Glutamatergic neuron (in vitro differentiated cells): Measurements from ENCODE around the gene GPR150. TPM values are rescaled to one million over a fixed set of nuclear protein-coding genes. Genes with fewer than 3 reads are reported as not detected.

Experiments
- DNase-seq: peaks from one replicate; pipeline ENCODE4 v3.0.0; 2022
- H3K27ac Mint-ChIP-seq: one replicate; pipeline ENCODE4 v1.8.0; 2020; ENCODE audit warnings: mild to moderate bottlenecking, mixed read lengths, inconsistent platforms; ENCODE audit not compliant: unreplicated experiment
- H3K27me3 Mint-ChIP-seq: one replicate; pipeline ENCODE4 v1.8.0; 2020; ENCODE audit warnings: mild to moderate bottlenecking, moderate library complexity, mixed read lengths, inconsistent platforms; ENCODE audit not compliant: unreplicated experiment
- H3K36me3 Mint-ChIP-seq: one replicate; pipeline ENCODE4 v1.8.0; 2020; ENCODE audit warnings: mild to moderate bottlenecking, mixed read lengths, inconsistent platforms; ENCODE audit not compliant: unreplicated experiment
- H3K4me1 Mint-ChIP-seq: one replicate; pipeline ENCODE4 v1.8.0; 2020; ENCODE audit warnings: mild to moderate bottlenecking, low read depth, mixed read lengths, inconsistent platforms; ENCODE audit not compliant: unreplicated experiment
- H3K4me3 Mint-ChIP-seq: one replicate; pipeline ENCODE4 v1.8.0; 2020; ENCODE audit warnings: mild to moderate bottlenecking, mixed read lengths, inconsistent platforms; ENCODE audit not compliant: unreplicated experiment
- H3K9me3 Mint-ChIP-seq: one replicate; pipeline ENCODE4 v1.8.0; 2020; ENCODE audit warnings: mild to moderate bottlenecking, moderate library complexity, mixed read lengths, inconsistent platforms; ENCODE audit not compliant: unreplicated experiment
- total RNA-seq: library from RNA; stranded (reverse); fragmentation: NEBNext Ultra II Directional; extraction: Animal tissue kit (Norgen Biotek cat#: 25700); gene quantifications from one replicate; pipeline ENCODE4 v1.2.1, GENCODE V29; 2021; ENCODE audit not compliant: unreplicated experiment
- TF ChIP-seq, protein P1 (sequence below): fragments of 200-600 bp; sonication (generic); IDR thresholded peaks from one replicate; pipeline ENCODE4 v1.5.0; 2021; ENCODE audit not compliant: partially characterized antibody, unreplicated experiment

Gene GPR150
- total RNA-seq, 1 donor from 2014 or later: not detected

GRCh38 chr5:95606419-95606818, 13.5 kb upstream of the GPR150 start:
- H3K9me3 Mint-ChIP-seq: no peaks in the 10 kb centered on the region
- no peaks in the 10 kb centered on the region for H3K36me3 Mint-ChIP-seq
- no peaks in the 10 kb centered on the region for H3K4me1 Mint-ChIP-seq
- DNase-seq: no peak
- TF ChIP-seq, protein P1, sequence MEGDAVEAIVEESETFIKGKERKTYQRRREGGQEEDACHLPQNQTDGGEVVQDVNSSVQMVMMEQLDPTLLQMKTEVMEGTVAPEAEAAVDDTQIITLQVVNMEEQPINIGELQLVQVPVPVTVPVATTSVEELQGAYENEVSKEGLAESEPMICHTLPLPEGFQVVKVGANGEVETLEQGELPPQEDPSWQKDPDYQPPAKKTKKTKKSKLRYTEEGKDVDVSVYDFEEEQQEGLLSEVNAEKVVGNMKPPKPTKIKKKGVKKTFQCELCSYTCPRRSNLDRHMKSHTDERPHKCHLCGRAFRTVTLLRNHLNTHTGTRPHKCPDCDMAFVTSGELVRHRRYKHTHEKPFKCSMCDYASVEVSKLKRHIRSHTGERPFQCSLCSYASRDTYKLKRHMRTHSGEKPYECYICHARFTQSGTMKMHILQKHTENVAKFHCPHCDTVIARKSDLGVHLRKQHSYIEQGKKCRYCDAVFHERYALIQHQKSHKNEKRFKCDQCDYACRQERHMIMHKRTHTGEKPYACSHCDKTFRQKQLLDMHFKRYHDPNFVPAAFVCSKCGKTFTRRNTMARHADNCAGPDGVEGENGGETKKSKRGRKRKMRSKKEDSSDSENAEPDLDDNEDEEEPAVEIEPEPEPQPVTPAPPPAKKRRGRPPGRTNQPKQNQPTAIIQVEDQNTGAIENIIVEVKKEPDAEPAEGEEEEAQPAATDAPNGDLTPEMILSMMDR: no peak
- no peak overlapping the region for H3K27ac Mint-ChIP-seq
- no peaks in the 10 kb centered on the region for H3K27me3 Mint-ChIP-seq
- no peak overlapping the region for H3K4me3 Mint-ChIP-seq

- DNase-seq: no peak
- H3K27me3 Mint-ChIP-seq: peaks cover 2% of the 10 kb centered on the region
- H3K4me1 Mint-ChIP-seq: no peaks in the 10 kb centered on the region
- no peak overlapping the region for H3K4me3 Mint-ChIP-seq
- H3K9me3 Mint-ChIP-seq: peaks cover 1% of the 10 kb centered on the region
- TF ChIP-seq, protein P1: no peak
- H3K36me3 Mint-ChIP-seq: no peaks in the 10 kb centered on the region
- H3K27ac Mint-ChIP-seq: no peak overlapping the region
These were observed 10.2 kb upstream of the GPR150 start for GRCh38 chr5:95609711-95610110.

GRCh38 chr5:95610546-95610945, 9.3 kb upstream of the GPR150 start:
- Mint-ChIP-seq H3K9me3 (peaks cover 1% of the 10 kb centered on the region), H3K27me3 (peaks cover 2% of the 10 kb centered on the region), H3K4me1 (no peaks in the 10 kb centered on the region), H3K27ac (no peak overlapping the region), H3K4me3 (no peak overlapping the region), H3K36me3 (no peaks in the 10 kb centered on the region)
- DNase-seq: no peak
- TF ChIP-seq, protein P1: no peak

DNA sequence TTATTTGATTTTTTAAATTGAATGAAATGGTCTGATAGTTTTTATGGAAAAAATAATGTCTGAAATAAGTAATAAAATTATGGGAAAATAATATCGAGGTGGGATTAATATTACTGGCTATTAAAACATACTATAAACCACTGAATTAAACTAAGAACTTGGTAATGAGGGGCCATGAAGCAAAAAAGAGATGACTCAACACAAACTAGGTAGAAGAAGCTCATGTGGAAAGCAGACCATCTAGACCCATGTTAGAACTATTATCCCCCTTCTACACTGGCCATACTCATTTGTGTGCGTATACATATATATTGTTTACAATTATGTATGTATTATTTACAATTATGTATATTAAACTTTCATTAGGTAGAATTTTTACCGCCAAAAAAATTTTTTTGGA, 8.5 kb upstream of the GPR150 start:
- DNase-seq: no peak
- TF ChIP-seq, protein P1: no peak
- H3K4me1 Mint-ChIP-seq: no peaks in the 10 kb centered on the region
- H3K27me3 Mint-ChIP-seq: peaks cover 2% of the 10 kb centered on the region
- no peaks in the 10 kb centered on the region for H3K36me3 Mint-ChIP-seq
- no peak overlapping the region for H3K4me3 Mint-ChIP-seq
- H3K9me3 Mint-ChIP-seq: peaks cover 1% of the 10 kb centered on the region
- H3K27ac Mint-ChIP-seq: no peak overlapping the region

GRCh38 chr5:95613514-95613913, 6.4 kb upstream of the GPR150 start:
- no peaks in the 10 kb centered on the region for H3K4me1 Mint-ChIP-seq
- peaks cover 4% of the 10 kb centered on the region for H3K27me3 Mint-ChIP-seq
- H3K27ac Mint-ChIP-seq: no peak overlapping the region
- DNase-seq: no peak
- no peak overlapping the region for H3K4me3 Mint-ChIP-seq
- no peaks in the 10 kb centered on the region for H3K36me3 Mint-ChIP-seq
- TF ChIP-seq, protein P1: no peak
- peaks cover 1% of the 10 kb centered on the region for H3K9me3 Mint-ChIP-seq
